ENCODE data around the gene CLEC1A. TPM values are rescaled to one million over a fixed set of nuclear protein-coding genes. Genes with fewer than 3 reads are reported as not detected.

The CLEC1A gene
- total and polyA plus RNA-seq, 2 of the 13 experiments (the other 11 are each of a cell fraction or from before 2014, with no cell fraction given), result not detected

- Histone ChIP-seq H4K20me1 (ENCODE audit: insufficient read depth, low read length) (no peaks in the 10 kb centered on the region), H3K79me2 (ENCODE audit: insufficient read depth, low read length) (no peaks in the 10 kb centered on the region), H3K36me3 (replicated peaks in 1 of 2; ENCODE audit: control insufficient read depth in 1 of 2, insufficient read depth in 2 of 2, low read length in 2 of 2) (no peaks in the 10 kb centered on the region), H2AFZ (ENCODE audit: low read length) (no peak overlapping the region), H3K4me2 (ENCODE audit: low read depth, low read length) (no peak overlapping the region), H3K9me3 (ENCODE audit: low read length) (no peaks in the 10 kb centered on the region), H3K4me1 (ENCODE audit: insufficient read depth, low read length) (no peaks in the 10 kb centered on the region), H3K4me3 (replicated peaks in 1 of 3; ENCODE audit: insufficient read depth in 1 of 3, low read depth in 2 of 3, low read length in 3 of 3) (no peak overlapping the region), H3K9ac (ENCODE audit: insufficient read depth, low read depth, low read length) (no peak overlapping the region), H3K27me3 (ENCODE audit: control insufficient read depth in 1 of 2, insufficient read depth in 2 of 2, low read length in 2 of 2) (no peaks in the 10 kb centered on the region), H3K27ac (ENCODE audit: extremely low read length, insufficient read depth, low read length) (no peak overlapping the region)
- DNase-seq (ENCODE audit: low spot score) (no peak), ATAC-seq (no peak), FAIRE-seq (no peak)
- in situ Hi-C loops (cut with HindIII; ENCODE audit: extremely low pct_ligation_motif_present, low pct_unique_long_range_greater_than_20kb) (no loop called here), intact Hi-C loops (cut with micrococcal nuclease; ENCODE audit: unreplicated experiment) (no loop called here)
- CTCF ChIA-PET (ENCODE audit: low intra/inter-chr PET ratio, low total read pairs), result no interaction called here
- POLR2A ChIA-PET, result no interaction called here
- no peak for TF ChIP-seq ZMYM3 (CRISPR knock-in tag; IDR thresholded peaks at IDR 0.05)
- TF ChIP-seq ZEB1 (IDR thresholded peaks at IDR 0.05; ENCODE audit: insufficient replicate concordance, low read depth), result no peak
- no peak for TF ChIP-seq ZNF224 (CRISPR knock-in tag; IDR thresholded peaks at IDR 0.05)
- TF ChIP-seq ZNF253 (CRISPR knock-in tag; IDR thresholded peaks at IDR 0.05; ENCODE audit: borderline replicate concordance), result no peak
- no peak for TF ChIP-seq ZNF672 (CRISPR knock-in tag; IDR thresholded peaks at IDR 0.05)
- no peak for TF ChIP-seq ZBTB14 (CRISPR knock-in tag; IDR thresholded peaks at IDR 0.05)
- TF ChIP-seq PHF5A (CRISPR knock-in tag; IDR thresholded peaks at IDR 0.05; ENCODE audit: low read depth, unreplicated experiment), result no peak
- no peak for TF ChIP-seq SMAD9 (CRISPR knock-in tag; IDR thresholded peaks at IDR 0.05)
- TF ChIP-seq ELF3 (CRISPR knock-in tag; IDR thresholded peaks at IDR 0.05), result no peak
- peak; percentile 94 for TF ChIP-seq MAFF (IDR thresholded peaks at IDR 0.05; ENCODE audit: low read depth, low read length)
- peak; percentile 94 to 95 for TF ChIP-seq MAFK (conservative IDR thresholded peaks at IDR 0.05 in 1 of 2, IDR thresholded peaks at IDR 0.05 in 1 of 2; ENCODE audit: low read length in 2 of 2)
- no peak for TF ChIP-seq ZNF563 (CRISPR knock-in tag; IDR thresholded peaks at IDR 0.05)
- no peak for TF ChIP-seq JUN (CRISPR knock-in tag; IDR thresholded peaks at IDR 0.05)
- no peak for TF ChIP-seq KAT2B (IDR thresholded peaks at IDR 0.05; ENCODE audit: borderline replicate concordance, low read depth, low read length)
- WGBS (ENCODE audit: low lambda C conversion rate), result 4% methylated on average over 3 of the region's 3 CpGs
- no TSS peak for BruUV-seq (replicated peaks)
These were observed 77.4 kb downstream of the CLEC1A start for GRCh38 chr12:10021342-10021741.

Other genes starting within 250 kb of the CLEC1A start
- gene CLEC2B, start 229.6 kb downstream of the CLEC1A start, total RNA-seq (2016; rRNA removed; fragmentation: Illumina TruSeq; extraction: Trizol), result not detected in 2 replicates
- not detected in 2 replicates for gene CLEC2B, start 229.6 kb downstream of the CLEC1A start, polyA plus RNA-seq (2011; rRNA removed)
- not detected in 2 replicates for gene KLRF2, start 217.5 kb downstream of the CLEC1A start, total RNA-seq (2016; rRNA removed; fragmentation: Illumina TruSeq; extraction: Trizol)
- gene KLRF2, start 217.5 kb downstream of the CLEC1A start, polyA plus RNA-seq (2011; rRNA removed), result not detected in 2 replicates
- gene CLEC2A, start 166.6 kb downstream of the CLEC1A start, total RNA-seq (2016; rRNA removed; fragmentation: Illumina TruSeq; extraction: Trizol), result not detected in 2 replicates
- gene CLEC2A, start 166.6 kb downstream of the CLEC1A start, polyA plus RNA-seq (2011; rRNA removed), result not detected in 2 replicates
- not detected in 2 replicates for gene CLEC12A, start 127.6 kb downstream of the CLEC1A start, total RNA-seq (2016; rRNA removed; fragmentation: Illumina TruSeq; extraction: Trizol)
- gene CLEC12A, start 127.6 kb downstream of the CLEC1A start, polyA plus RNA-seq (2011; rRNA removed), result not detected in 2 replicates
- gene CLEC1B, start 99.9 kb downstream of the CLEC1A start, total RNA-seq (2016; rRNA removed; fragmentation: Illumina TruSeq; extraction: Trizol), result not detected in 2 replicates
- gene CLEC1B, start 99.9 kb downstream of the CLEC1A start, polyA plus RNA-seq (2011; rRNA removed), result not detected in 2 replicates
- not detected in 2 replicates for gene CLEC12B, start 88.4 kb downstream of the CLEC1A start, total RNA-seq (2016; rRNA removed; fragmentation: Illumina TruSeq; extraction: Trizol)
- gene CLEC12B, start 88.4 kb downstream of the CLEC1A start, polyA plus RNA-seq (2011; rRNA removed), result not detected in 2 replicates
- not detected in 2 replicates for gene CLEC9A, start 68.3 kb downstream of the CLEC1A start, total RNA-seq (2016; rRNA removed; fragmentation: Illumina TruSeq; extraction: Trizol)
- not detected in 2 replicates for gene CLEC9A, start 68.3 kb downstream of the CLEC1A start, polyA plus RNA-seq (2011; rRNA removed)
- not detected in 2 replicates for gene CLEC7A, start 31.2 kb upstream of the CLEC1A start, total RNA-seq (2016; rRNA removed; fragmentation: Illumina TruSeq; extraction: Trizol)
- not detected in 2 replicates for gene CLEC7A, start 31.2 kb upstream of the CLEC1A start, polyA plus RNA-seq (2011; rRNA removed)
- not detected in 2 replicates for gene OLR1, start 73.1 kb upstream of the CLEC1A start, total RNA-seq (2016; rRNA removed; fragmentation: Illumina TruSeq; extraction: Trizol)
- not detected in 2 replicates for gene OLR1, start 73.1 kb upstream of the CLEC1A start, polyA plus RNA-seq (2011; rRNA removed)
- not detected in 2 replicates for gene TMEM52B, start 80.0 kb upstream of the CLEC1A start, total RNA-seq (2016; rRNA removed; fragmentation: Illumina TruSeq; extraction: Trizol)
- gene TMEM52B, start 80.0 kb upstream of the CLEC1A start, polyA plus RNA-seq (2011; rRNA removed), result not detected in 2 replicates
- gene GABARAPL1, start 113.9 kb upstream of the CLEC1A start, total RNA-seq (2016; rRNA removed; fragmentation: Illumina TruSeq; extraction: Trizol), result 7.9 and 8.1 TPM in 2 replicates
- 26.1 and 28.1 TPM in 2 replicates for gene GABARAPL1, start 113.9 kb upstream of the CLEC1A start, polyA plus RNA-seq (2011; rRNA removed)
- not detected in 2 replicates for gene KLRD1, start 208.9 kb upstream of the CLEC1A start, total RNA-seq (2016; rRNA removed; fragmentation: Illumina TruSeq; extraction: Trizol)
- gene KLRD1, start 208.9 kb upstream of the CLEC1A start, polyA plus RNA-seq (2011; rRNA removed), result 0.01 TPM in 2 replicates